GM12892 (cell line): ENCODE measurements around the gene ADGRB3.

Experiments used
- DNase-seq: peaks from one replicate; pipeline ENCODE4 v3.0.0; 2011; ENCODE audit not compliant: insufficient read length
- FAIRE-seq: peaks from 2 replicates; lab custom pipeline; 2011; peaks lifted over from hg19 to GRCh38; lab: Jason Lieb, UNC
- POLR2A ChIP-seq: IDR thresholded peaks from 2 replicates; pipeline ENCODE4 v1.6.1; 2011; ENCODE audit warnings: low read depth, low read length, control low read depth
- POLR2AphosphoS5 ChIP-seq: IDR thresholded peaks from 2 replicates; pipeline ENCODE4 v1.6.1; 2011; ENCODE audit warnings: low read depth, low read length, control low read depth
- TAF1 ChIP-seq: IDR thresholded peaks from 2 replicates; pipeline ENCODE4 v1.6.1; 2011; ENCODE audit warnings: low read depth, mild to moderate bottlenecking, control low read depth, low read length, borderline replicate concordance

The ADGRB3 gene

DNA sequence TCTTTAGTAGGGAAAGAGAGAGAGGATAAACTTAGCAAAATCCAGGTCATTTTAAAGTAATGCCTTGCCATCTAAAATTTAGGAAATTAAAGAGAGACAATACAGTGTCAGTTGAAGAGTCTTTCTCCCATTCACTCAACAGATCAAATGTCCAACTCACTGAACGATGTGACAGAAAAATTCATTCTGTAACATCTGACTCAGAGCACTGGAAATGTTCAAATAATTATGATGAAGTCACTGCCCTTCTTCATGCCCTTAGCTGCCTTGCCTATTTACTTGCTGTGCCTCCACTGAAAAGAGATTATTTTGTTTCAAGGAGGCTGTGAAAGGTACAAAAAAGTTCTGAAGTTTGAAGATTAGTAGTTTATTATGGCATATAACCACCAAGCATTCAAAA, 434.8 kb downstream of the ADGRB3 start:
- TF ChIP-seq TAF1 (no peak), POLR2A (no peak), POLR2AphosphoS5 (no peak)
- DNase-seq (no peak), FAIRE-seq (no peak)

GRCh38 chr6:69072796-69073195, 437.7 kb downstream of the ADGRB3 start:
- DNase-seq: no peak
- TF ChIP-seq POLR2AphosphoS5 (no peak), POLR2A (no peak), TAF1 (no peak)
- no peak for FAIRE-seq

DNA sequence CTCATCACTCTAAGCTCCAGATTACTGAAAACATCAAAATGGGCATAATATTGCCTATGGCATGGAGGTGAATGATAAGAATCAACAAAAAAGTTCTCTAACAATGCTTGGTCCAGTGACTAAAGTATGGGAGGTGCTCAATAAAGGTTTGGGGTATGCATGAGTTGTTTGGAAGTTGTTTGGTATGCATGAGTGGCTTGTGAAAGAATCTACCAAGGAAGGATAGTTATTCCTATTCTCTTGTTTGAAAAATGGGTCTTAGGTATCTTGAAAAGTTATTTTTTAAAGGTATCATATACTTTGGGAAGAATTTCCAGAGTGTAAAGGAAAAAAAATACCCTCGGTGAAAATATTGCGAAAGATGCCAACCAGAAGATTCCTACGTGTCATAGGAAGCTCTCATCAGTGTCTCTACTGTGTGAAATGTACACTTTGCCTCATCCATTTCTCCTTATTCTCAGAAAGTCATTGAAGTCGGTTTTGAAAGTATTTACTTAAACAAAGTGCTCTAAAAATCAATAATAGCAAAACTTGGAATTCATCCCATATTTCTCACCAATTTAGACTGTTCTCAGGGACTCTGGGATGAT, 449.8 kb downstream of the ADGRB3 start:
- FAIRE-seq: no peak
- no peak for DNase-seq
- TF ChIP-seq TAF1: no peak
- TF ChIP-seq POLR2A: no peak
- no peak for TF ChIP-seq POLR2AphosphoS5

DNA sequence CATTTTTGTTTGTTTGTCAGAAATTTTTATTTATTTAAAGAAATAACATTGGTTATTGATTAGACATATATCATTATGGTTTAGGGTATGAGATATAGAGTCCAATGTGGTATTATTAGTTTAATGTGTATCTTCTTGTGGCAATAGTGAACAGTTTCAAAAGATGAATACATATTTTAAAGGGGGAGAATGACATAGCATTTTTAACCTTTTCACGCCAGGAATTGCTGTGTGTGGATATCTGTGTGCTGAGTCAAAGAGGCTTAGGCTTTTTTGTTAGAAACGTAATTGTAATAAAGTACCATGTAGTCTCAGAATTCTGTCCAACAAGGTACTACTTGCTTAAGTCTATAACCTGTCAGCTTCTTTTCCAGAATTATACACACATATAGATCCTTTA, 451.6 kb downstream of the ADGRB3 start:
- TF ChIP-seq POLR2AphosphoS5: no peak
- TF ChIP-seq POLR2A: no peak
- TF ChIP-seq TAF1: no peak
- no peak for DNase-seq
- no peak for FAIRE-seq

- DNase-seq: no peak
- TF ChIP-seq TAF1: no peak
- TF ChIP-seq POLR2AphosphoS5: no peak
- no peak for TF ChIP-seq POLR2A
- no peak for FAIRE-seq
These were observed 454.5 kb downstream of the ADGRB3 start for GRCh38 chr6:69089539-69089938.

GRCh38 chr6:69090132-69090531, 455.1 kb downstream of the ADGRB3 start:
- DNase-seq (no peak), FAIRE-seq (no peak)
- no peak for TF ChIP-seq POLR2A
- TF ChIP-seq POLR2AphosphoS5: no peak
- TF ChIP-seq TAF1: no peak

DNA sequence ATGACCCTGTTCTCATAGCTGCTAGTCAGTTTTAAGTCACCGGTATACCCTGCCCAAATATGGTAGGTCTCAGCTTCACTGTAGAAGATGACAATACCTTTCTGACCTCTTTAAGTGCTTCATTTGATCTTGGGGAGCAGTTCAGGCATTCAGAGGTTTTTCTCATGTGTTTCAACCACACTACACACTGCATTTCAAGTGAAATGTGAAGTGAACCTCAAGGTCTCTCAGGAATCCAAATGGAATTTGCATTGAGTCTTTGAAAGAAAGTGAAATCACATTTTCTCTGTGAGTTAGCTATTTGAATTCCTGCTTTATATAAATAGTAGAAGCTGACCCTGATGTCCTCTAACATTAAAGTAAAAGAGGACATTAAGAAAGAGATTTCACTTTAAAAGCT, 461.6 kb downstream of the ADGRB3 start:
- no peak for TF ChIP-seq POLR2A
- no peak for TF ChIP-seq TAF1
- no peak for TF ChIP-seq POLR2AphosphoS5
- DNase-seq (no peak), FAIRE-seq (no peak)

DNA sequence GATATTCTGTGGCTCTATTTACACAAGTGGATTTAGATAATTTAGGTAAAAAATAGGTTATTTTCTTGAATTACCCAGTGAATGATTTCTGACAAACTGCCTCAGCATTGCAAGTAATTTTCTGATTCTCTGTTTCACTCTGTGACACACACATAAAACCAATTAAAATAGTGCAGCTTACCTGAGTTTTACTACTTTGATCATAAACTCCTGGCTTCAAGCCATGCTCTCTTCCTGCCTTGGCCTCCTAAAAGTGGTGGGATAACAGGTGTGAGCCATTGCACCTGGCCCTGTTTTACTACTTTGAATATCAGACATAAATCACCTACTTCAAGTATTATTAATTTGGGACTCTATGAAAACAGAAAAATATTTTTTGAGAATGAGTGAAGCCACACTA, 462.9 kb downstream of the ADGRB3 start:
- DNase-seq: no peak
- no peak for FAIRE-seq
- TF ChIP-seq POLR2A (no peak), TAF1 (no peak), POLR2AphosphoS5 (no peak)

DNA sequence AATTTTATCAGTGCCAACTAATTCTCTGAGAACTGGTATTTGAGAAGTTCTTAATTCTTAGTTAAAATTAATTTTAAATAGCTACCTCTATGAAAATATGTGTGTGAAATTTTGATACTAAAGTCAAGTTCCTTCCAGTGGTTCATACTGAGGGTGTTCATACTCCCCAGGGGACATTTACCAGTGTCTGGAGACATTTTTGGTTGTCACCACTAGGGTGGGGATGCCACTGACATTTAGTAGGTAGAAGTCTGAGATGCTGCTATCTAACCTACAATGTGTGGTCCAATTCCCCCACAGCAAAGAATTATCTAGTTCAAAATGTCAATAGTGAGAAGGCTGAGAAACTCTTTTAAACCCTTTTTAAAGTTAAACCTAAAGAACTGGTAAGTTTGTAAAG, 463.8 kb downstream of the ADGRB3 start:
- TF ChIP-seq POLR2AphosphoS5: no peak
- no peak for TF ChIP-seq POLR2A
- no peak for TF ChIP-seq TAF1
- FAIRE-seq (no peak), DNase-seq (no peak)

DNA sequence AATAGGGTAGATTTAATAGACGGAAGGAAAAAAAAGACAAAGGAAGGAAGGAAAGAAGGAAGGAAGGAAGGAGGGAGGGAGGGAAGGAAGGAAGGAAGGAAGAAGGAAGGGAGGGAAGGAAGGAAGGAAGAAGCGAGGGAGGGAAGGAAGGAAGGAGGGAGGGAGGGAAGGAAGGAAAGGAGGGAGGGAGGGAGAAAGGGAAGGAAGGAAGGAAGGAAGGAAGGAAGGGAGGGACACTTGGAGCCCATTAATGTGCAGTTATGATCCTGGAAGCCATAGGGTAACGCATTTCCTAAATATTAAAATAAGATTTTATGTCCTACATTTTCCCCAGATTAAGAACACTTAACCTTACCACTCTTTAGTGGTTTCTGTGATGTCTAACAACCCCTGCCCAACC, 465.7 kb downstream of the ADGRB3 start:
- no peak for FAIRE-seq
- TF ChIP-seq POLR2AphosphoS5 (no peak), TAF1 (no peak), POLR2A (no peak)
- no peak for DNase-seq

- no peak for DNase-seq
- TF ChIP-seq POLR2AphosphoS5 (no peak), POLR2A (no peak), TAF1 (no peak)
- FAIRE-seq: no peak
These were observed 467.3 kb downstream of the ADGRB3 start for GRCh38 chr6:69102416-69102815.

GRCh38 chr6:69105288-69105687, 470.2 kb downstream of the ADGRB3 start:
- no peak for DNase-seq
- TF ChIP-seq POLR2AphosphoS5: no peak
- TF ChIP-seq TAF1: no peak
- FAIRE-seq: no peak

DNA sequence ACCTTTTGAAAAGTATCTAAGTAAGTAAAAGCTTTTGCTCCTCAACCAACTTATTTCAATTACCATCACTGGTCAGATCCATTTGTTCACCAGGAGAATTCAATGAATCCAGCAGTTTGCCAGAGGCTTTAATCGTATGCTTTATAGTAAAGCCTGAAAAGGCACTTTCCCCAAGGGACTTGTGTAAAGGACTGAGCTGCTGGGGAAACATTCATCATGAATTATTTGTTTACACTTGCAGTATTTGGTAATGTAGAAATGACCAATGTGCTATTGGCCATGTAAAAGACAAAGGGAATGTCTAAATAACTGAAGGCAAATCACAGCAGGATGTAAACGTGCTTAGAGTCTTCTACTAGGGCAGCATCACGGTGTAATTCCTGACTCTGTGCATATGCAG, 471.4 kb downstream of the ADGRB3 start:
- no peak for TF ChIP-seq POLR2A
- DNase-seq: no peak
- FAIRE-seq: no peak

GRCh38 chr6:69111301-69111700, 476.2 kb downstream of the ADGRB3 start:
- FAIRE-seq: no peak
- TF ChIP-seq POLR2AphosphoS5 (no peak), TAF1 (no peak)

More at GRCh38 chr6:69111301-69111700, 476.2 kb downstream of the ADGRB3 start:
- no peak for DNase-seq
